ENCODE measurements around the gene CDC42EP1. TPM values are rescaled to one million over a fixed set of nuclear protein-coding genes. Genes with fewer than 3 reads are reported as not detected.
"Not testable (repeated sequence)": the region's sequence is repeated elsewhere in the genome, so short reads cannot be mapped to it uniquely, and the experiment has no call there.

Gene CDC42EP1
- total RNA-seq, 1 donor from 2014 or later = 100 TPM

GRCh38 chr22:37601540-37602442 is 41.5 kb downstream of the CDC42EP1 start:
- TF ChIP-seq CTCF (IDR thresholded peaks at IDR 0.05) = no peak
- Histone ChIP-seq H3K4me3 (no peak overlapping the region), H3K9me3 (no peaks in the 10 kb centered on the region), H3K27ac (no peak overlapping the region), H3K27me3 (no peaks in the 10 kb centered on the region), H3K36me3 (no peaks in the 10 kb centered on the region), H3K4me1 (peaks cover 0 to under 1% of the 10 kb centered on the region in 2 donors)
- intact Hi-C loops (cut with DNase I) = no loop called here
- DNase-seq (ENCODE audit: low spot score in 2 of 2) = no peak

GRCh38 chr22:37602546-37603277 is 42.4 kb downstream of the CDC42EP1 start:
- H3K36me3 ChIP-seq; H3K27ac ChIP-seq; H3K4me1 ChIP-seq; H3K9me3 ChIP-seq; intact Hi-C loops (cut with DNase I); DNase-seq (ENCODE audit: low spot score in 2 of 2); H3K27me3 ChIP-seq; H3K4me3 ChIP-seq: not testable (repeated sequence)

GRCh38 chr22:37604074-37604473 is 43.8 kb downstream of the CDC42EP1 start:
- H3K36me3 ChIP-seq = no peaks in the 10 kb centered on the region
- no peak for TF ChIP-seq CTCF (IDR thresholded peaks at IDR 0.05)
- DNase-seq (ENCODE audit: low spot score in 2 of 2) = no peak
- intact Hi-C loops (cut with DNase I) = no loop called here
- H3K4me3 ChIP-seq = no peak overlapping the region
- peaks cover 0 to 13% of the 10 kb centered on the region in 2 donors for H3K4me1 ChIP-seq
- H3K27ac ChIP-seq = no peak overlapping the region
- no peaks in the 10 kb centered on the region for H3K9me3 ChIP-seq
- no peaks in the 10 kb centered on the region for H3K27me3 ChIP-seq

- Histone ChIP-seq H3K27ac (no peak overlapping the region), H3K4me1 (peaks cover 0 to 20% of the 10 kb centered on the region in 2 donors), H3K36me3 (no peaks in the 10 kb centered on the region), H3K27me3 (no peaks in the 10 kb centered on the region), H3K9me3 (no peaks in the 10 kb centered on the region), H3K4me3 (no peak overlapping the region)
- intact Hi-C loops (cut with DNase I) = loop anchor here (5.0 kb wide), 1 partner anchor 58 kb away; no protein-coding TSS in a partner anchor
- no peak for DNase-seq (ENCODE audit: low spot score in 2 of 2)
- no peak for TF ChIP-seq CTCF (IDR thresholded peaks at IDR 0.05)
Observed at GRCh38 chr22:37604875-37605274, 44.6 kb downstream of the CDC42EP1 start.

GRCh38 chr22:37607010-37607934 is 47.0 kb downstream of the CDC42EP1 start:
- peak; percentile 87 to 96 (median 94) for TF ChIP-seq CTCF (IDR thresholded peaks at IDR 0.05)
- Histone ChIP-seq H3K4me3 (peak overlapping the region; percentile 79 to 81), H3K9me3 (no peaks in the 10 kb centered on the region), H3K4me1 (peaks cover 5 to 33% of the 10 kb centered on the region in 2 donors), H3K27ac (peak overlapping the region; percentile 92 to 94), H3K36me3 (no peaks in the 10 kb centered on the region), H3K27me3 (no peaks in the 10 kb centered on the region)
- intact Hi-C loops (cut with DNase I) = loop anchor here (5.0 kb wide), 1 partner anchor 60 kb away; no protein-coding TSS in a partner anchor
- DNase-seq (ENCODE audit: low spot score in 2 of 2) = peak in 1 of 2 donors; percentile 87
